ENCODE results near the gene CASK.

CASK gene

DNA sequence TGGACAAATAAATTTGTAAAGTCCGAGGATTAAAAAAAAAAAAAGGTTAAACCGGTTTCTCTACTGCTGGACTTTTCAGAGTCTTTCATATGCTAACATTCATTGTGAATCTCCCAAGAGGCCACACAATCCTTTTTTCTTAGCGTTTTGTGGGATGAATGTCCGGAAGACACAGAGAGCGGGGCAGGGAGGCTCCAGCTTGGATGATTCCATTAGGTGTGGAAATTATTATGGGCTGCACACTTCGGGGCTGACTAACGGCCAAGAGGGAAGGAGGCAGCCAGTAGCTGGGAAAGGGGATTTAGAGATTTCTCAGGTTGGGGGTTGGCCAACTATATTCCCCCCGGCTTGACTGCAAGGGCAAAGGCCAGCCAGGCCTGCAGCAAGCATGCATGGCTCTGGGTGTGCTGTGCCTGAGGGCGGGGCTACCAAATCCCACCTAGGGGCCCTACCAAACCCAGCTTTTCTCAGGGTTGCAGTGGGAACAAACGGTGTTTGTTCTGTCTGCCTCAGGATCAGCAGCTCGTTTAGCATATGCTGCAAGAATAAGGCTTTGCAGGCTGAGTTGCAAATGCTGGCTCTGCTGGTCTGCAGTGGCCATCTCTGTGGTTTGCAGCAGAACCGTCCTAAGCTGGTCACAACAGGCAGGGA, 447.6 kb downstream of the CASK start:
- TF ChIP-seq, protein P1, sequence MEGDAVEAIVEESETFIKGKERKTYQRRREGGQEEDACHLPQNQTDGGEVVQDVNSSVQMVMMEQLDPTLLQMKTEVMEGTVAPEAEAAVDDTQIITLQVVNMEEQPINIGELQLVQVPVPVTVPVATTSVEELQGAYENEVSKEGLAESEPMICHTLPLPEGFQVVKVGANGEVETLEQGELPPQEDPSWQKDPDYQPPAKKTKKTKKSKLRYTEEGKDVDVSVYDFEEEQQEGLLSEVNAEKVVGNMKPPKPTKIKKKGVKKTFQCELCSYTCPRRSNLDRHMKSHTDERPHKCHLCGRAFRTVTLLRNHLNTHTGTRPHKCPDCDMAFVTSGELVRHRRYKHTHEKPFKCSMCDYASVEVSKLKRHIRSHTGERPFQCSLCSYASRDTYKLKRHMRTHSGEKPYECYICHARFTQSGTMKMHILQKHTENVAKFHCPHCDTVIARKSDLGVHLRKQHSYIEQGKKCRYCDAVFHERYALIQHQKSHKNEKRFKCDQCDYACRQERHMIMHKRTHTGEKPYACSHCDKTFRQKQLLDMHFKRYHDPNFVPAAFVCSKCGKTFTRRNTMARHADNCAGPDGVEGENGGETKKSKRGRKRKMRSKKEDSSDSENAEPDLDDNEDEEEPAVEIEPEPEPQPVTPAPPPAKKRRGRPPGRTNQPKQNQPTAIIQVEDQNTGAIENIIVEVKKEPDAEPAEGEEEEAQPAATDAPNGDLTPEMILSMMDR (conservative IDR thresholded peaks at IDR 0.05; ENCODE audit: low read depth, low read length) = no peak
- DNase-seq (ENCODE audit: low read depth) = peak; percentile 23

DNA sequence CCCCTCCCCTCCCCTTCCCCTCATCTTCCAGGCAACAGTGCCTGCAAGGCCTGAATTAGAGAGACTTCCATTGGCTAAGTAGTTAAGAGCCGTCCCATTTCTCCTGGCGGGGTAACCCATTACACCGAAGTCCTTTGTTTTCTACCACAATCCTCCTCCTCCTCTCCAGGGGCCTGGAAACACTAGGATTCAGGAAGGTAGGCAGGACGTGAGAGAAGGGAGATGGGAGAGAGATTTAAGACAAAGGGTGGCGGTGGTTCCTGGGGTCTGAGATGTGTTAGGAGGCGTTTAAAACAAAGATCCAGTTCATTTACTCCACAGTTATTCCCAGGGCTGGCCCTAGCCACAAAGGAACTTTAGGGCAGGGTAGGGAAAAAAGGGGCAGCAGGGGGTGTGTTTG, 448.2 kb downstream of the CASK start:
- no peak overlapping the region for H3K4me3 ChIP-seq (ENCODE audit: low read depth, low read length)
- no peak for DNase-seq (ENCODE audit: low read depth)
- TF ChIP-seq, protein P1 (conservative IDR thresholded peaks at IDR 0.05; ENCODE audit: low read depth, low read length) = no peak

More for the DNA sequence above, 447.6 kb downstream of the CASK start:
- no peak overlapping the region for H3K4me3 ChIP-seq (ENCODE audit: low read depth, low read length)

DNA sequence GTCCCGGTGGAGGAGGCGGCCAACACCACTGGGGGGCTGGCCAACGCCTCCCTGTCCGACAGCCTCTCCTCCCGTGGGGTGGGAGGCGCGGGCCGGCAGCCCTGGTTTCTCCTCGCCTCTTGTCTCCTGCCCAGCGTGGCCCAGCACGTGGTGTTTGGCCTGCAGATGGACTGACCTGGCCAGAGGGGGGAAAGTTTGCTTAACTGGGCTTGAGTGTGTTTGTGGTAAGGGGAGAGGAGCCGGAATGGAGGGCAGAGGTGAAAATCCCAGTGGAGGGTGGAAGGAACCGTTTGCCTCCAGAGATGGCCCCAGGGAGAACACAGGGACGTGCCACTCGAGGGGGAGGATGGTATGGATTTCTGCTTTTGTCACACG, 448.6 kb downstream of the CASK start:
- DNase-seq (ENCODE audit: low read depth) = no peak
- TF ChIP-seq, protein P1 (conservative IDR thresholded peaks at IDR 0.05; ENCODE audit: low read depth, low read length) = no peak
- no peak overlapping the region for H3K4me3 ChIP-seq (ENCODE audit: low read depth, low read length)

DNA sequence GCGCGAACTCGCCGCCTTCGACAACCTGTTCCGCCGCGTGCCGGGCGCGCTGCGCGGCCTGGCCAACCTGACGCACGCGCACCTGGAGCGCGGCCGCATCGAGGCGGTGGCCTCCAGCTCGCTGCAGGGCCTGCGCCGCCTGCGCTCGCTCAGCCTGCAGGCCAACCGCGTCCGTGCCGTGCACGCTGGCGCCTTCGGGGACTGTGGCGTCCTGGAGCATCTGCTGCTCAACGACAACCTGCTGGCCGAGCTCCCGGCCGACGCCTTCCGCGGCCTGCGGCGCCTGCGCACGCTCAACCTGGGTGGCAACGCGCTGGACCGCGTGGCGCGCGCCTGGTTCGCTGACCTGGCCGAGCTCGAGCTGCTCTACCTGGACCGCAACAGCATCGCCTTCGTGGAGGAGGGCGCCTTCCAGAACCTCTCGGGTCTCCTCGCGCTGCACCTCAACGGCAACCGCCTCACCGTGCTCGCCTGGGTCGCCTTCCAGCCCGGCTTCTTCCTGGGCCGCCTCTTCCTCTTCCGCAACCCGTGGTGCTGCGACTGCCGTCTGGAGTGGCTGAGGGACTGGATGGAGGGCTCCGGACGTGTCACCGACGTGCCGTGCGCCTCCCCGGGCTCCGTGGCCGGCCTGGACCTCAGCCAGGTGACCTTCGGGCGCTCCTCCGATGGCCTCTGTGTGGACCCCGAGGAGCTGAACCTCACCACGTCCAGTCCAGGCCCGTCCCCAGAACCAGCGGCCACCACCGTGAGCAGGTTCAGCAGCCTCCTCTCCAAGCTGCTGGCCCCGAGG, 449.2 kb downstream of the CASK start:
- TF ChIP-seq, protein P1 (conservative IDR thresholded peaks at IDR 0.05; ENCODE audit: low read depth, low read length) = no peak
- no peak for DNase-seq (ENCODE audit: low read depth)
- no peak overlapping the region for H3K4me3 ChIP-seq (ENCODE audit: low read depth, low read length)

DNA sequence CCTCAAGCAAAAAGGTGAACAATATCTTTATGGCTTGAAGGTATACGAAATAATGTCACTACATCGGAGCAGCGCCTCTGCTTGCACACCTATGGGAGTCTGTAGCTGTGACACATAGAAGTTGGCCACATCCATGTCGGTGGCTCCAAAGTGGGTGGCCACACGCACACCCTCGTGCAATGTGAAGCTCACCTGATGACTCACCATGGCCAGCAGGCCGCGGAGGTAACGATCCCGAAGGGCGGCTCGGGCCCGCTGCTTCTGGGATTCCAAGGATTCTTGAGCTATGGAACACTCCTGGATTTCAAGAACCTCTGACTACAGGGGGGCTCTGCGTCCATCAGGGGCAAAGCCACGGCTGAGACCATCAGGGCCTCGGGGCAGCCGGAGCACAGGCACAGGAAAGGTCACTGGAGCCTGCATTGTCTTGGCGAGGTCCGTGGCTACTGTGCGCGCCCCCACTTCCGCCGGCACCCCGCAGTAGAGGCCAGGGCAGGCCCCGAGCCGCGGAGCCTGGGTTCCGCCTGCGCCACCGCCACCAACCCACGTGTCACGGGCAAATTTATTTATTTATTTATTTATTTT, 451.0 kb downstream of the CASK start:
- no peak for DNase-seq (ENCODE audit: low read depth)
- no peak overlapping the region for H3K4me3 ChIP-seq (ENCODE audit: low read depth, low read length)
- TF ChIP-seq, protein P1 (conservative IDR thresholded peaks at IDR 0.05; ENCODE audit: low read depth, low read length) = no peak

DNA sequence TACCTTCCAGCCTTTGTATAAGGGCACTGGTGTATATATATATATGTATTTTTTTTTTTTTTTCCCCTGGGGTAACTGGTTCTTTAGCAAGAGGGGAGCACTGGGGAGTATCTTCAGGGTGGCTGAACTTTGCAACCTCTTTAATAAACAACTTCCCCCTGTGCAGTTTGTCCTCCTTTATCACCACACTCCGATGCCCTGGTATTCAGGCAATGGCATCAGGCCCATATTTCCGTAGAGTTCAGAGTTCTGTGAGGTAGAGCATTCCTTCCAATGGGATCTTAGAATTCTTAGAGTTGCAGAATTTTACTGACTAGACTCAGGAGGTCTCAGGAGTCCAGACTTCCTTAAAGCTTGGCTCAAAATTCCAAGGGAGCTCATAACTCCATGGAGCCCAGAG, 451.6 kb downstream of the CASK start:
- TF ChIP-seq, protein P1 (conservative IDR thresholded peaks at IDR 0.05; ENCODE audit: low read depth, low read length) = no peak
- no peak overlapping the region for H3K4me3 ChIP-seq (ENCODE audit: low read depth, low read length)
- DNase-seq (ENCODE audit: low read depth) = no peak
